Ascending aorta (tissue), 2 donors: ENCODE results near the gene XRCC5. TPM values are rescaled to one million over a fixed set of nuclear protein-coding genes. Genes with fewer than 3 reads are reported as not detected.

Source experiments
- DNase-seq, 2 donors: peaks; one replicate each; pipeline ENCODE4 v3.0.0-alpha.2; 2019; ENCODE audit warnings: low spot score in 2 of 2
- H3K27ac ChIP-seq, 2 donors: fragments of 200-600 bp; sonication (generic); one replicate each; pipeline ENCODE4 v1.5.1; 2016 to 2017; ENCODE audit warnings: mild to moderate bottlenecking in 1 of 2
- H3K27me3 ChIP-seq: fragments of 200-600 bp; sonication (generic); one replicate; pipeline ENCODE4 v1.5.1; 2017
- H3K36me3 ChIP-seq, 2 donors: fragments of 200-600 bp; sonication (generic); one replicate each; pipeline ENCODE4 v1.5.1; 2016
- H3K4me1 ChIP-seq, 2 donors: fragments of 200-600 bp; sonication (generic); one replicate each; pipeline ENCODE4 v1.5.1; 2016 to 2017; ENCODE audit warnings: mild to moderate bottlenecking in 1 of 2
- H3K4me3 ChIP-seq, 2 donors: fragments of 200-600 bp; sonication (generic); one replicate each; pipeline ENCODE4 v1.5.1; 2016 to 2017; ENCODE audit warnings: mild to moderate bottlenecking in 1 of 2
- H3K9me3 ChIP-seq, 2 donors: fragments of 200-600 bp; sonication (generic); one replicate each; pipeline ENCODE4 v1.5.1; 2016
- intact Hi-C: fragments of 100-400 bp; cut with DNase I; formaldehyde crosslinking; loops from one replicate; pipeline ENCODE4 v1.15.1; 2023
- total RNA-seq: library from RNA; depleted of rRNA; stranded (reverse); fragments of >200 nt; gene quantifications from one replicate; pipeline ENCODE4 v1.1.0, GENCODE V29; 2016
- TF ChIP-seq, protein P1 (sequence below), 3 experiments: fragments of 200-600 bp in 2 of 3; fragments of 450-650 bp in 1 of 3; sonication (generic) in 2 of 3; IDR thresholded peaks; one replicate each; pipeline ENCODE4 v1.5.1; 2016 to 2019; ENCODE audit warnings: antibody characterized with exemption in 3 of 3, mild to moderate bottlenecking in 1 of 3, moderate library complexity in 1 of 3

Gene XRCC5
- total RNA-seq, 1 donor from 2014 or later: 45.4 TPM

DNA sequence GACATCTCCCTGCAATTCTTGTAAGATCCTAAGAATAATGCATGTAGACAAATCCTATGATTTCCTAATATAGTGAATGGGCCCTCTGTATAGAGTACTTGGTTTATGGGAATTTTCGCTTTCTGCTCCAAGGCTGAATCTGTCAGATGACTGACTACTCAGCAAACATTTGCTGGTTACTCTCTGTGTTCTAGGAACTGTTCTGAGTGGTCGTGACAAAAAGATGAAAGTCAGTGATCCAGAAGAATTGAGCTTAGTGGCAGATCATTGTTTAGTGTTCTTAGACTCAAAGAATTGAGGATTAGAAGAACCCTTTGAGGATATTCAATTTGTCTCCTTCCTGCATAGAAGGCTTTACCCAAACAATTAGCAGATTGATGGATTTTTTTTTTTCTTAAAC, 10.0 kb downstream of the XRCC5 start:
- Histone ChIP-seq H3K36me3 (peaks cover 57 to 70% of the 10 kb centered on the region in 2 donors), H3K9me3 (no peaks in the 10 kb centered on the region), H3K4me3 (no peak overlapping the region), H3K27ac (no peak overlapping the region), H3K4me1 (peaks cover 0 to 9% of the 10 kb centered on the region in 2 donors), H3K27me3 (no peaks in the 10 kb centered on the region)
- TF ChIP-seq, protein P1, sequence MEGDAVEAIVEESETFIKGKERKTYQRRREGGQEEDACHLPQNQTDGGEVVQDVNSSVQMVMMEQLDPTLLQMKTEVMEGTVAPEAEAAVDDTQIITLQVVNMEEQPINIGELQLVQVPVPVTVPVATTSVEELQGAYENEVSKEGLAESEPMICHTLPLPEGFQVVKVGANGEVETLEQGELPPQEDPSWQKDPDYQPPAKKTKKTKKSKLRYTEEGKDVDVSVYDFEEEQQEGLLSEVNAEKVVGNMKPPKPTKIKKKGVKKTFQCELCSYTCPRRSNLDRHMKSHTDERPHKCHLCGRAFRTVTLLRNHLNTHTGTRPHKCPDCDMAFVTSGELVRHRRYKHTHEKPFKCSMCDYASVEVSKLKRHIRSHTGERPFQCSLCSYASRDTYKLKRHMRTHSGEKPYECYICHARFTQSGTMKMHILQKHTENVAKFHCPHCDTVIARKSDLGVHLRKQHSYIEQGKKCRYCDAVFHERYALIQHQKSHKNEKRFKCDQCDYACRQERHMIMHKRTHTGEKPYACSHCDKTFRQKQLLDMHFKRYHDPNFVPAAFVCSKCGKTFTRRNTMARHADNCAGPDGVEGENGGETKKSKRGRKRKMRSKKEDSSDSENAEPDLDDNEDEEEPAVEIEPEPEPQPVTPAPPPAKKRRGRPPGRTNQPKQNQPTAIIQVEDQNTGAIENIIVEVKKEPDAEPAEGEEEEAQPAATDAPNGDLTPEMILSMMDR (IDR thresholded peaks at IDR 0.05): no peak
- no peak for DNase-seq
- intact Hi-C loops: loop anchor here (5.0 to 10.0 kb wide), 2 partner anchors 293 to 804 kb away; partner anchors contain the start of genes ATIC and SMARCAL1

DNA sequence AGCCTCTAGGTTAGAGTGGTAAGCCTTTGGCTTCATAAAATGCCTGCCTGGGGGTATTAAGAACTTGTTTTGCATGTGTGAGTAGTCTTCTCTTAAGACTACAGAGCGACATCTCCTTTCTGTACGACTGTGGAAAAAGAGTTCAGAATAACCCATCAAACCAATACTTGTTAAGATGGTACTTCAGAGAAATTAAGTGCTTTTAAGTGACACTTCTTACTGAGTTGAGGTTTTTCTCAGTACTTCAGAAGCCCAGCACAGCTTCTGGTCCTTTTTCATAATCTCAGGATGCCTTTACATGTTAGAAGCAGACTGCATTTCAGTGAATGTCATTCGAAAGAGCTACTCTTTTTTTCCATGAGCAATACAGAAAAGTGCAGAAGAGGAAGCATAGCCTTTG, 10.8 kb downstream of the XRCC5 start:
- H3K9me3 ChIP-seq: no peaks in the 10 kb centered on the region
- no peaks in the 10 kb centered on the region for H3K27me3 ChIP-seq
- TF ChIP-seq, protein P1 (IDR thresholded peaks at IDR 0.05): no peak
- no peak for DNase-seq
- peaks cover 60 to 79% of the 10 kb centered on the region in 2 donors for H3K36me3 ChIP-seq
- intact Hi-C loops: loop anchor here (5.0 to 10.0 kb wide), 2 partner anchors 292 to 805 kb away; partner anchors contain the start of genes ATIC and SMARCAL1
- H3K4me3 ChIP-seq: no peak overlapping the region
- no peak overlapping the region for H3K27ac ChIP-seq
- H3K4me1 ChIP-seq: peaks cover 0 to 6% of the 10 kb centered on the region in 2 donors

DNA sequence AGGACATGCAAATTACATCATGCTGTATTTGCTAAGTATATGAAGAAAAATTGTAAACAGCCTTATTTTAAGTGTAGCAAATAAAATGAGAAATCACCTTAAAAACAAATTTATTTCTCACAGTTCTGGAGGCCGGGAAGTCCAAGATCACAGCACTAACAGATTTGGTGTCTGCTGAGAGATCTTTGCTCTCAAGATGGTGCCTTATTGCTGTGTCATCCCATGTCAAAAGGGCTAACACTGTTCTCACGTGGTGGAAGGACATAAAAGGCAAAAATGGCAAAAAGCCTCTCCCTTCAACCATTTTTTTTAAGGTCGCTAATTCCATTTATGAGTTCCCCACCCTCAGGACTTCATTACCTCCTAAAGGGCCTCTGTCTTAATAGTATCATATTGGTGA, 12.1 kb downstream of the XRCC5 start:
- Histone ChIP-seq H3K4me1 (no peaks in the 10 kb centered on the region), H3K27me3 (no peaks in the 10 kb centered on the region), H3K36me3 (peaks cover 73 to 92% of the 10 kb centered on the region in 2 donors), H3K4me3 (no peak overlapping the region), H3K27ac (no peak overlapping the region), H3K9me3 (no peaks in the 10 kb centered on the region)
- intact Hi-C loops: no loop called here
- TF ChIP-seq, protein P1 (IDR thresholded peaks at IDR 0.05): no peak
- no peak for DNase-seq

DNA sequence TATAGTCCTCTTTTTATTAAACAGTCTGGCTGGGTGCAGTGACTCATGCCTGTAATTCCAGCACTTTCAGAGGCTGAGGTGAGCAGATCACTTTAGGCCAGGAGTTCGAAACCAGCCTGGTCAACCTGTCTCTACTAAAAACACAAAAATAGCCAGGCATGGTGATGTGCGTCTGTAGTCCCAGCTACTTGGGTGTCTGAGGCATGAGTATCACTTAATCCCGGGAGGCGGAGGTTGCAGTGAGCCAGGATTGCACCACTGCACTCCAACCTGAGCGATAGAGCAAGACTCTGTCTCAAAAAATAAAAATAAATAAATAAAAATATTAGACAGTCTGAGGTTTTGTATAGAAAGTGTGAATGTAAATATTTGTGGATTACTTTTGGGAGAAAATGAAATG, 17.8 kb downstream of the XRCC5 start:
- no peak overlapping the region for H3K4me3 ChIP-seq
- H3K27ac ChIP-seq: no peak overlapping the region
- H3K36me3 ChIP-seq: peaks cover 81 to 97% of the 10 kb centered on the region in 2 donors
- no peak for DNase-seq
- no peaks in the 10 kb centered on the region for H3K27me3 ChIP-seq
- H3K9me3 ChIP-seq: no peaks in the 10 kb centered on the region
- no peaks in the 10 kb centered on the region for H3K4me1 ChIP-seq
- TF ChIP-seq, protein P1 (IDR thresholded peaks at IDR 0.05): no peak
- intact Hi-C loops: no loop called here

DNA sequence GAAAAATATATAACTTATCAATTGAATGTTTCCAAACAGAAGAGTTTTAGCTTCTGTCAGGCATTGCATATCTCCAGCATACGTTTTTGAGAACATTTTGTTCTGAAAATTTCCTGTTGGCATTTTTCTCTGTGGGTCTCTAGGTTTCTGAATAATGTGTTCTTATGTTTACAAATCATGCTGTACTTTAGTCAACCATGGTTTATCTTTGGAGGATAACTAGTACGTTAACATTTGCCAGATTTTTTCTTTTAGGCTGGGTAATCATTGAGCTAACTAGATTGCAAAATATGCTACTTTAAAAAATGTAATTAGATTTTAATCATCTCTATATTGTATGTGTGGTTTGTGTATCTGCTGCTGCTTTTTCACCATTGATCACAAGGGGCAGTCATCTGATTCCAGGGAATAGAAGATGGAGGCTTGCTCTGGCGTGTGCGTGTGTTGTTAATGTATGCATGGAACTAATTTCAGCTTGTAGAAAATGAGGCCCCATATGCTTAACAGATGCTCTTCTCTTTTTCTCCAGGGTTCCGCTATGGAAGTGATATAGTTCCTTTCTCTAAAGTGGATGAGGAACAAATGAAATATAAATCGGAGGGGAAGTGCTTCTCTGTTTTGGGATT, 21.3 kb downstream of the XRCC5 start:
- no peaks in the 10 kb centered on the region for H3K4me1 ChIP-seq
- TF ChIP-seq, protein P1 (IDR thresholded peaks at IDR 0.05): no peak
- intact Hi-C loops: no loop called here
- no peaks in the 10 kb centered on the region for H3K27me3 ChIP-seq
- H3K36me3 ChIP-seq: peaks cover 84 to 97% of the 10 kb centered on the region in 2 donors
- no peak for DNase-seq
- no peak overlapping the region for H3K27ac ChIP-seq
- no peaks in the 10 kb centered on the region for H3K9me3 ChIP-seq
- no peak overlapping the region for H3K4me3 ChIP-seq
